Left lung (tissue), 10 donors: ENCODE measurements around the gene MTX2. TPM values are rescaled to one million over a fixed set of nuclear protein-coding genes. Genes with fewer than 3 reads are reported as not detected.

Source experiments
- ATAC-seq: fragments of 200-7000 bp; cut with Tn5 transposase; one replicate; pipeline ENCODE4 v1.9.1; 2020; ENCODE audit warnings: moderate library complexity
- DNase-seq, 4 donors: peaks; one replicate each; pipeline ENCODE4 v3.0.0-alpha.2; 2013 to 2020
- H3K27ac ChIP-seq, 2 donors: fragments of 200-600 bp; sonication (generic) in 1 of 2; one replicate each; pipeline versions ENCODE4 v1.5.0 to v1.8.0; 2020 to 2021
- H3K27me3 ChIP-seq, 2 donors: fragments of 200-600 bp; sonication (generic) in 1 of 2; one replicate each; pipeline versions ENCODE4 v1.5.0 to v1.8.0; 2020 to 2021
- H3K36me3 ChIP-seq, 2 donors: fragments of 200-600 bp; sonication (generic) in 1 of 2; one replicate each; pipeline versions ENCODE4 v1.5.0 to v1.8.0; 2020 to 2021
- H3K4me1 ChIP-seq, 2 donors: fragments of 200-600 bp; one replicate each; pipeline ENCODE4 v1.8.0; 2021
- H3K4me3 ChIP-seq, 2 donors: fragments of 200-600 bp; sonication (generic) in 1 of 2; one replicate each; pipeline versions ENCODE4 v1.5.0 to v1.8.0; 2020 to 2021; ENCODE audit warnings: mild to moderate bottlenecking in 1 of 2
- H3K9me3 ChIP-seq, 2 donors: fragments of 200-600 bp; sonication (generic) in 1 of 2; one replicate each; pipeline versions ENCODE4 v1.5.0 to v1.8.0; 2020 to 2021
- CTCF ChIP-seq, 2 donors: fragments of 200-600 bp; sonication (generic) in 1 of 2; IDR thresholded peaks; one replicate each; pipeline versions ENCODE4 v1.5.0 to v1.8.0; 2021; ENCODE audit warnings: antibody characterized with exemption in 2 of 2
- intact Hi-C, 2 donors: fragments of 100-400 bp; cut with DNase I; formaldehyde crosslinking; loops; one replicate each; pipeline versions ENCODE4 v1.11.2 to v1.14.2; 2022
- polyA plus RNA-seq, 6 donors: library from polyadenylated mRNA; unstranded; fragments of 120-200 nt; gene quantifications; one replicate each; pipeline ENCODE4 v1.2.1, GENCODE V29; 2013; ENCODE audit not compliant: insufficient read length in 6 of 6
- total RNA-seq, 2 donors: library from RNA; stranded (reverse); fragmentation: NEBNext Ultra II Directional; extraction: Animal tissue kit (Norgen Biotek cat#: 25700); gene quantifications; one replicate each; pipeline ENCODE4 v1.2.1, GENCODE V29; 2021
- donor health status: DM: no; HTN: yes; CAD: no.
- donor health status: DM: no; HTN: no; CAD: no.

MTX2 gene
- total and polyA plus RNA-seq, 8 donors: 18.1 to 61.9 (median 52.8) TPM

- no peaks in the 10 kb centered on the region for H3K9me3 ChIP-seq
- intact Hi-C loops: no loop called here
- no peaks in the 10 kb centered on the region for H3K4me1 ChIP-seq
- no peak for TF ChIP-seq CTCF (IDR thresholded peaks at IDR 0.05)
- ATAC-seq (no peak), DNase-seq (no peak)
- H3K4me3 ChIP-seq: no peak overlapping the region
- no peaks in the 10 kb centered on the region for H3K36me3 ChIP-seq
- H3K27me3 ChIP-seq: peaks cover 0 to 29% of the 10 kb centered on the region in 2 donors
- H3K27ac ChIP-seq: no peak overlapping the region
Measured at GRCh38 chr2:176237456-176237855, 31.8 kb upstream of the MTX2 start.

DNA sequence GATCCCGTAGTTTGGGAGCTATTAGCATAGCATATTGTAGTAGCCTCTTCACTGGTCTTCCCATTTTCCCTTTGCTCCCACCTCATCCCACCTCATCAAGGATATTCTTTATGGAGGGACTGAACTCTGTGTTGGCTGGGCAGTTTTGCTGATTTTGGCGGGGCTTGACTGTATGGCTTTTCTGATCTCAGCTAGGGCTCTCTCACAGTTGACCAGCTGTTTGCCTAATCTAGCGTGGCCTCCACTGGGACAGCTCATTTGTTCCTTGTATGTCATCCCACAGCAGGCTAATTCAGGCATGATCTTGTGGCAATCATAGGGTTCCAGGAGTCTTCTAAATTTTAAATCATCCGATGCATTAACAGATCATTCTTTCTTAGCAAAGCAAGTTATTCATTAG is 30.2 kb upstream of the MTX2 start:
- Histone ChIP-seq H3K4me1 (no peaks in the 10 kb centered on the region), H3K9me3 (no peaks in the 10 kb centered on the region), H3K27me3 (peaks cover 0 to 19% of the 10 kb centered on the region in 2 donors), H3K4me3 (no peak overlapping the region), H3K27ac (no peak overlapping the region), H3K36me3 (no peaks in the 10 kb centered on the region)
- intact Hi-C loops: no loop called here
- DNase-seq (no peak), ATAC-seq (no peak)
- TF ChIP-seq CTCF (IDR thresholded peaks at IDR 0.05): no peak

DNA sequence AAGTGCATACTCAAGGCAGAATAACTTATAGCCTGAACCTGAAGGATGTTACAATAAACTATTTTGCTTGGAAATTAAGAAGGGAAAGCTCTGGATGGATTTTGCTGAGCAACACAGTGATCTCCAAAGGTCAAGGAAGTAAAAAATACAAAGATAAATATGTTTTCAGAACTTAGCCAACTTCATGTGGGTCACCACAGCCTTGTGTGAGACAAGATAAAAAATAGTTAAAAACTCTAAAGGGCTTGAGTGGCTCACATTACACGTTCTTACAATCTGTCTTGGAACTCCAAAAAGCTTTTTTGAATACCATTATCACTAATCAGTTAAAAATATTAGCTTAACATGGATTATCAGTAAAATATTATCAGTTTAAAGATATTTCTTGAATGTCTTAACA is 28.9 kb upstream of the MTX2 start:
- no peaks in the 10 kb centered on the region for H3K36me3 ChIP-seq
- DNase-seq (no peak), ATAC-seq (no peak)
- no peak for TF ChIP-seq CTCF (IDR thresholded peaks at IDR 0.05)
- H3K27ac ChIP-seq: no peak overlapping the region
- H3K9me3 ChIP-seq: no peaks in the 10 kb centered on the region
- H3K4me1 ChIP-seq: no peaks in the 10 kb centered on the region
- intact Hi-C loops: no loop called here
- no peak overlapping the region for H3K4me3 ChIP-seq
- peaks cover 0 to 19% of the 10 kb centered on the region in 2 donors for H3K27me3 ChIP-seq

- H3K4me3 ChIP-seq: no peak overlapping the region
- no peak overlapping the region for H3K27ac ChIP-seq
- ATAC-seq: no peak
- DNase-seq: no peak
- H3K4me1 ChIP-seq: no peaks in the 10 kb centered on the region
- H3K27me3 ChIP-seq: peaks cover 0 to 17% of the 10 kb centered on the region in 2 donors
- H3K9me3 ChIP-seq: no peaks in the 10 kb centered on the region
- no peak for TF ChIP-seq CTCF (IDR thresholded peaks at IDR 0.05)
- intact Hi-C loops: no loop called here
- no peaks in the 10 kb centered on the region for H3K36me3 ChIP-seq
Measured at GRCh38 chr2:176242276-176242675, 27.0 kb upstream of the MTX2 start.

DNA sequence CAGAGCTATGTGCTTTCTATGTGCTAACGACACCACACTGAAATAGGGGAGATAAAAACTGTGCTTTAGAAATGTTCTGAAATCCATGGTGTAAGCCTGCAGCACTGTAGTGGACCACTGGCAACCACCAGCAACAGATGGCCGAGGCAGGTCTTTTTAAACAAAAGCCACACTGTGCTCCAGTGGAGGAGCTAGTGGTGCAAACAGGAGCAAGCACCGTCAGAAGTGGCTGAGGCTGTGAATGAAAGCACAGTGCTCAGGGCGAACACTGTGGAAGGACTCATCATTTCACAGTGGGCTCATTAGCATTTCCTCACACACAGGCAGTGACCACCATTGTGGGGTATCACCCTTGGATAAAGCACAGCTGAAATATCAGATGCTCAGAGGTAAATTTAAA is 22.9 kb upstream of the MTX2 start:
- peaks cover 0 to 6% of the 10 kb centered on the region in 2 donors for H3K9me3 ChIP-seq
- no peak for ATAC-seq
- H3K27me3 ChIP-seq: peaks cover 0 to 10% of the 10 kb centered on the region in 2 donors
- H3K4me3 ChIP-seq: no peak overlapping the region
- no peak for DNase-seq
- no peak for TF ChIP-seq CTCF (IDR thresholded peaks at IDR 0.05)
- no peaks in the 10 kb centered on the region for H3K36me3 ChIP-seq
- intact Hi-C loops: no loop called here
- H3K4me1 ChIP-seq: no peaks in the 10 kb centered on the region
- no peak overlapping the region for H3K27ac ChIP-seq
